ENCODE measurements around the gene UPK1B.
"Not testable (repeated sequence)": the region's sequence is repeated elsewhere in the genome, so short reads cannot be mapped to it uniquely, and the experiment has no call there.

UPK1B gene

DNA sequence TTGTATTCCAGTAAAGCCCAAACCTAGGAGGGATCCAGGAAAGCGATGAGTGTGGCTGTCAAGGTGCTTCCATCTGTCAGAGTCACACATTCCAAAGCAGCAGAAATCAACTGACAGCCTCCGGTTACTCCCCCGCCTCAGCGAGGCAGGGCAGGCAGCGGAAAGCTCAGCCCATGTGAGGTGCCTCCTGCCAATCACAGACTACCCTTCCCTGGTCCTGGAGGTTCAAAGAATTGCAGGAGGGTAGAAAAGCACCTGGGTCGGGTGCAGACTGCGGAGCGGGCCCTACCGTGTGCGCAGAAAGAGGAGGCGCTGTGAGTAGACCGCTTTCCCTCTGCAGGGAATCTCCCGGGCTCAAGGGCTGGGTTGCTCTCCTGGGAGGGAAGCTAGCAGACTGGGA, at the start of gene UPK1B:
Gene UPK1B, plus strand, starts transcription at position 274 of the 400 bp plus-strand sequence. CDS start 13,144 bp downstream, outside the sequence.
- POLR2A ChIA-PET: no interaction called here
- TF ChIP-seq, protein P1, sequence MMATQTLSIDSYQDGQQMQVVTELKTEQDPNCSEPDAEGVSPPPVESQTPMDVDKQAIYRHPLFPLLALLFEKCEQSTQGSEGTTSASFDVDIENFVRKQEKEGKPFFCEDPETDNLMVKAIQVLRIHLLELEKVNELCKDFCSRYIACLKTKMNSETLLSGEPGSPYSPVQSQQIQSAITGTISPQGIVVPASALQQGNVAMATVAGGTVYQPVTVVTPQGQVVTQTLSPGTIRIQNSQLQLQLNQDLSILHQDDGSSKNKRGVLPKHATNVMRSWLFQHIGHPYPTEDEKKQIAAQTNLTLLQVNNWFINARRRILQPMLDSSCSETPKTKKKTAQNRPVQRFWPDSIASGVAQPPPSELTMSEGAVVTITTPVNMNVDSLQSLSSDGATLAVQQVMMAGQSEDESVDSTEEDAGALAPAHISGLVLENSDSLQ (IDR thresholded peaks at IDR 0.05): peak; percentile 63; the same call in 1 of the 2 replicates
- TF ChIP-seq CTBP1 (IDR thresholded peaks at IDR 0.05; ENCODE audit: borderline replicate concordance) (no peak), FOXA1 (IDR thresholded peaks at IDR 0.05) (no peak), ARNT (IDR thresholded peaks at IDR 0.05) (no peak)
- CTCF ChIA-PET: no interaction called here
- DNase-seq (ENCODE audit: extremely low spot score): peak; percentile 22

DNA sequence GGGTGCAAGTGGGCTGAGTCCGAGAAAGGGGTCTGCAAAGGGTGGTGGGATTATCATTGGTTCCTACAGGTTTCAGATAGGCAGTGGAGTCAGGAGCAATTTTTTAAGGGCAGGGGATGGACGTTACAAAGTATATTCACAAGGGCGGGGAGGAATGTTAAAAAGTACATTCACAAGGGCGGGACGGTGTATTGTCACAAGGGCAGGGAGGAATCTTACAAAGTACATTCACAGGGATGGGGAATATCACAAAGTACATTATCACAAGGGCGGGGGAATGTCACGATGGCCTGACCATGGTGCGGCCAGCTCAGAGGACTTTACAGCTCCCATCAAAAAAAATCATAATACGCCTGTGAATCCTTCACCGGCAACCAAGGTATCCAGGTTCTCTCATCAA, 48.1 kb upstream of the UPK1B start:
- ChIA-PET CTCF (no interaction called here), POLR2A (no interaction called here)
- DNase-seq (ENCODE audit: extremely low spot score): no peak
- no peak for TF ChIP-seq ARNT (IDR thresholded peaks at IDR 0.05)
- TF ChIP-seq L3MBTL2 (conservative IDR thresholded peaks at IDR 0.05): no peak
- TF ChIP-seq NFRKB (IDR thresholded peaks at IDR 0.05): no peak
- TF ChIP-seq ZNF384 (IDR thresholded peaks at IDR 0.05): no peak
- TF ChIP-seq, protein P1 (IDR thresholded peaks at IDR 0.05): no peak
- TF ChIP-seq ELF4 (IDR thresholded peaks at IDR 0.05): no peak
- no peak for TF ChIP-seq HDGF (IDR thresholded peaks at IDR 0.05; ENCODE audit: borderline replicate concordance)
- TF ChIP-seq FOXK2 (IDR thresholded peaks at IDR 0.05): no peak
- TF ChIP-seq CTBP1 (IDR thresholded peaks at IDR 0.05; ENCODE audit: borderline replicate concordance): no peak
- TF ChIP-seq LEF1 (IDR thresholded peaks at IDR 0.05; ENCODE audit: borderline replicate concordance): no peak
- TF ChIP-seq SUZ12 (IDR thresholded peaks at IDR 0.05): no peak
- TF ChIP-seq SP1 (IDR thresholded peaks at IDR 0.05): no peak

DNA sequence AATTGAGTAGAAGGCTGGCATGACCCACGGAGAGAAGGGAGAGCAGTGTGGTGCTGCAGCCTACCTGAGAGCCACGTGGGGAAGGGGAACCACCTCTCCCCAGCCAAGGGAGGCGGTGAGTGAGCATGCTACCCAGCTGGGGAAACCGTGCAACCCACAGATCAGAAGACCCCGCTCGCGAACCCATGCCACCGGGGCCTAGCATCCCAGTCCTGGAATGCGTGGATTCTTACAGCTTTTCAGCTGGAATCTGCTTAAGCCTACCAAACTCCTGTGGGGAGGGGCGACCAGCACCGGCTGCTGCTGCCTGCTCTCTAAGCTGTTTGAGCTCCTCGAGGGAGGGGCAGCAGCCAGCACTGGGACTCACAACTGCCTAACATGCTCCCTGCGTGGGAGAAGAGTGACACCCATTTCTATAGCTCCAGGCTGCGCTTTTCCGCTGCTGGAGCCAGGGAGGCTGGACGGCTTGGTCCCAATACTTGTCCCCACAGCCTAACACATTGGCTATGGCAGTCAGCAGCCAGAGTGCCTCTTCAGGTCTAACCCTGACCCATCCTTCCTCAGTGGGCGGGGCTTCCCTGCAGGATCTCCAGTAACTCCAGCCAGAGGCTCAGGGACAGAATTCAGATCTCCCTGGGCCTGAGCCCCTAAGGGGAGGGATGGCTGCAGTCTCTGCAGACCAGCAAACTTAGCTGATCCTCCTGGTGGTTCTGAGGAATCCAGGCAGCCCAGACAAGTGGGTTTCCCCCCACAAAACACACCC, 47.5 kb upstream of the UPK1B start:
- POLR2A ChIA-PET: no interaction called here

DNA sequence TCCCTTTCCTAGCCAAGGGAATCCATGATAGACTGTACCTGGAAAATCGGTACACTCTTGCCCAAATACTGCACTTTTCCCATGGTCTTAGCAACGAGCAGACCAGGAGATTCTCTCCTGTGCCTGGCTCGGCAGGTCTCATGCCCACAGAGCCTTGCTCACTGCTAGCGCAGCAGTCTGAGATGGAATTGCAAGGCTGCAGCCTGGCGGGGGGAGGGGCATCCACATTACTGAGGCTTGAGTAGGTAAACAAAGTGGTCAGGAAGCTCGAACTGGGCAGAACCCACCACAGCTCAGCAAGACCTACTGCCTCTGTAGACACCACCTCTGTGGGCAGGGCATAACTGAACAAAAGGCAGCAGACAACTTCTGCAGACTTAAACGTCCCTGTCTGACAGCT, 43.1 kb upstream of the UPK1B start:
- POLR2A ChIA-PET; CTCF ChIA-PET; DNase-seq (ENCODE audit: extremely low spot score): not testable (repeated sequence)

More for the DNA sequence above, 47.5 kb upstream of the UPK1B start:
- TF ChIP-seq, protein P1 (IDR thresholded peaks at IDR 0.05): no peak
- TF ChIP-seq HDGF (IDR thresholded peaks at IDR 0.05; ENCODE audit: borderline replicate concordance) (no peak), CTBP1 (IDR thresholded peaks at IDR 0.05; ENCODE audit: borderline replicate concordance) (no peak), ELF4 (IDR thresholded peaks at IDR 0.05) (no peak), FOXA1 (IDR thresholded peaks at IDR 0.05) (no peak), FOXM1 (IDR thresholded peaks at IDR 0.05; ENCODE audit: borderline replicate concordance) (no peak), NFRKB (IDR thresholded peaks at IDR 0.05) (no peak), L3MBTL2 (conservative IDR thresholded peaks at IDR 0.05) (no peak), FOXK2 (IDR thresholded peaks at IDR 0.05) (no peak), LEF1 (IDR thresholded peaks at IDR 0.05; ENCODE audit: borderline replicate concordance) (no peak), TARDBP (IDR thresholded peaks at IDR 0.05) (no peak)
- CTCF ChIA-PET: no interaction called here
- DNase-seq (ENCODE audit: extremely low spot score): no peak

DNA sequence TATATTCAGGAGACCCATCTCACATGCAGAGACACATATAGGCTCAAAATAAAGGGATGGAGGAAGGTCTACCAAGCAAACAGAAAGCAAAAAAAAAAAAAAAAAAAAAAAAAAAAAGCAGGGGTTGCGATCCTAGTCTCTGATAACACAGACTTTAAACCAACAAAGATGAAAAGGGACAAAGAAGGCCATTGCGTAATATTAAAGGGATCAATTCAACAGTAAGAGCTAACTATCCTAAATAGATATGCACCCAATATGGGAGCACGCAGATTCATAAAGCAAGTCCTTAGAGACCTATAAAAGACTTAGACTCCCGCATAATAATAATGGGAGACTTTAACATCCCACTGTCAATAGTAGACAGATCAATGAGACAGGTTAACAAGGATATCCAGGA, 41.1 kb upstream of the UPK1B start:
- CTCF ChIA-PET: not testable (repeated sequence)

DNA sequence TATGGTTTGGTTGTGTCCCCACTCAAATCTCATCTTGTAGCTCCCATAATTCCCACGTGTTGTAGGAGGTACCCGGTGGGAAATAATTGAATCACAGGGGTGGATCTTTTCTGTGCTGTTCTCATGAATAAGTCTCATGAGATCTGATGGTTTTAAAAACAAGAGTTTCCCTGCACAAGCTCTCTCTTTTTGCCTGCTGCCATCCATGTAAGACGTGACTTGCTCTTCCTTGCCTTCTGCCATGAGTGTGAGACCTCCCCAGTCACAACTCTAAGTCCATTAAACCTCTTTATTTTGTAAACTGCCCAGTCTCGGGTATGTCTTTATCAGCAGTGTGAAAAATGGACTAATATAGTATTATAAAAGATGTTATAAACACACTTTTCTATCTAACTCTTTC, 34.0 kb upstream of the UPK1B start:
- CTCF ChIA-PET; DNase-seq (ENCODE audit: extremely low spot score); POLR2A ChIA-PET: not testable (repeated sequence)

More for the DNA sequence above, 41.1 kb upstream of the UPK1B start:
- POLR2A ChIA-PET; DNase-seq (ENCODE audit: extremely low spot score): not testable (repeated sequence)

DNA sequence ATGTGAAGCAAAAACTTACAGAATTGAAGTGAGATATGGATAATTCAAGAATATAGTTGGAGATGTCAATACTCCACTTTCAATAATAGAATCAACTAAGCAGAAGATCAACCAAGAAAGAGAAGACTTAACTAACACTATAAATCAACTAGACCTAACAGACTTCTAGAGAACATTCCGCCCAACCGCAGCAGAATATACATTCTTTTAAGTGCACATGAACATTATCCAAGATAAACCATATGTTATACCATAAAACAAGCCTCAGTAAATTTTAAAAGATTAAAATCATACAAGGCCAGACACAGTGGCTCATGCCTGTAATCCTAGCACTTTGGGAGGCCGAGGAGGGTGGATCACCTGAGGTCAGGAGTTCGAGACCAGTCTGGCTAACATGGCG, 32.9 kb upstream of the UPK1B start:
- no peak for TF ChIP-seq SP1 (IDR thresholded peaks at IDR 0.05)
- no peak for TF ChIP-seq FOXK2 (IDR thresholded peaks at IDR 0.05)
- no peak for TF ChIP-seq CTBP1 (IDR thresholded peaks at IDR 0.05; ENCODE audit: borderline replicate concordance)
- TF ChIP-seq BHLHE40 (IDR thresholded peaks at IDR 0.05; ENCODE audit: borderline replicate concordance): no peak
- no peak for TF ChIP-seq SUZ12 (IDR thresholded peaks at IDR 0.05)
- TF ChIP-seq, protein P1 (IDR thresholded peaks at IDR 0.05): no peak
- DNase-seq (ENCODE audit: extremely low spot score): no peak
- ChIA-PET POLR2A (no interaction called here), CTCF (no interaction called here)
